B cell (primary cell): ENCODE data around the gene ANGPT4. TPM values are rescaled to one million over a fixed set of nuclear protein-coding genes. Genes with fewer than 3 reads are reported as not detected.

Experiments
- ATAC-seq: fragments of 200-7000 bp; cut with Tn5 transposase; one replicate; pipeline ENCODE4 v1.10.0; 2021; ENCODE audit warnings: low read depth, mild to moderate bottlenecking, moderate number of reproducible peaks, moderate library complexity
- CTCF ChIA-PET: fragments of 350-600 bp; sonication (Branson Sonifier 250); formaldehyde crosslinking; loops from one replicate; lab custom pipeline; 2021; ENCODE audit warnings: antibody characterized with exemption, inconsistent platforms; lab: Charles Lee
- POLR2A ChIA-PET: fragments of 350-600 bp; sonication (Branson Sonifier 250); formaldehyde crosslinking; loops from one replicate; lab custom pipeline; 2021; ENCODE audit warnings: antibody characterized with exemption; lab: Charles Lee
- DNase-seq: peaks from one replicate; pipeline ENCODE4 v3.0.0; 2013
- H2AFZ ChIP-seq: 2 replicates; pipeline ENCODE4 v1.6.1; 2012; ENCODE audit warnings: mild to moderate bottlenecking, low read depth, low read length; ENCODE audit not compliant: insufficient read depth, poor library complexity, severe bottlenecking
- H3K27ac ChIP-seq, 2 donors: 1 replicate in 1 of 2; 2 replicates in 1 of 2; pipeline ENCODE4 v1.5.1; 2012 to 2013; ENCODE audit warnings: low read length in 2 of 2, mild to moderate bottlenecking in 2 of 2, moderate library complexity in 1 of 2
- H3K27me3 ChIP-seq, 4 experiments: fragments of 200-600 bp in 1 of 4; sonication (generic) in 1 of 4; replicated peaks in 1 of 4; 1 replicate in 2 of 4; 2 replicates in 2 of 4; pipeline versions ENCODE4 v1.6.1 to v1.7.0; 2013 to 2016; ENCODE audit warnings: low read length in 3 of 4, mild to moderate bottlenecking in 2 of 4, mixed read lengths in 1 of 4, moderate library complexity in 1 of 4; ENCODE audit not compliant: insufficient read depth in 4 of 4, control insufficient read depth in 3 of 4; ENCODE audit errors: control extremely low read depth in 1 of 4
- H3K36me3 ChIP-seq, 2 experiments: replicated peaks in 1 of 2; 1 replicate in 1 of 2; 2 replicates in 1 of 2; pipeline versions ENCODE4 v1.6.1 to v1.7.1; 2013; ENCODE audit warnings: low read length in 1 of 2; ENCODE audit not compliant: insufficient read depth in 2 of 2, control insufficient read depth in 1 of 2; ENCODE audit errors: control extremely low read depth in 1 of 2, extremely low read depth in 1 of 2
- H3K4me1 ChIP-seq, 2 donors: fragments of 200-600 bp in 1 of 2; sonication (generic) in 1 of 2; 1 replicate in 1 of 2; 2 replicates in 1 of 2; pipeline versions ENCODE4 v1.5.1 to v1.6.1; 2013 to 2017; ENCODE audit warnings: low read length in 2 of 2; ENCODE audit not compliant: control insufficient read depth in 2 of 2, insufficient read depth in 2 of 2
- H3K4me2 ChIP-seq: replicated peaks from 2 replicates; pipeline ENCODE3; 2012; ENCODE audit warnings: mild to moderate bottlenecking, low read depth, low read length; ENCODE audit not compliant: poor library complexity, severe bottlenecking
- H3K4me3 ChIP-seq, 5 experiments: fragments of 200-600 bp in 1 of 5; sonication (generic) in 1 of 5; 1 replicate in 3 of 5; 2 replicates in 2 of 5; pipeline versions ENCODE4 v1.5.1 to v1.7.0; 2011 to 2016; ENCODE audit warnings: low read length in 4 of 5, mild to moderate bottlenecking in 4 of 5, low read depth in 2 of 5, control low read depth in 1 of 5, moderate library complexity in 1 of 5; ENCODE audit not compliant: insufficient read depth in 1 of 5; ENCODE audit errors: control extremely low read depth in 1 of 5, extremely low read depth in 1 of 5
- H3K79me2 ChIP-seq: fragments of 200-600 bp; sonication (generic); one replicate; pipeline ENCODE4 v1.6.0; 2016; ENCODE audit warnings: low read length; ENCODE audit not compliant: control insufficient read depth, insufficient read depth
- H3K9ac ChIP-seq: fragments of 200-600 bp; sonication (generic); 2 replicates; pipeline ENCODE4 v1.6.1; 2017; ENCODE audit warnings: mild to moderate bottlenecking, low read length, moderate library complexity
- H3K9me3 ChIP-seq, 3 donors: one replicate each; pipeline versions ENCODE4 v1.6.1 to v1.7.1; 2013; ENCODE audit warnings: low read length in 2 of 3; ENCODE audit not compliant: control insufficient read depth in 2 of 3, insufficient read depth in 1 of 3; ENCODE audit errors: control extremely low read depth in 1 of 3
- H4K20me1 ChIP-seq: 2 replicates; pipeline ENCODE4 v1.6.0; 2012; ENCODE audit warnings: mild to moderate bottlenecking, low read length; ENCODE audit not compliant: insufficient read depth, control insufficient read depth, poor library complexity, severe bottlenecking
- H3K27ac Mint-ChIP-seq: one replicate; pipeline ENCODE4 v1.8.0; 2021; ENCODE audit warnings: mixed read lengths
- H3K27me3 Mint-ChIP-seq: one replicate; pipeline ENCODE4 v1.8.0; 2021; ENCODE audit warnings: mixed read lengths
- H3K4me1 Mint-ChIP-seq: one replicate; pipeline ENCODE4 v1.8.0; 2021; ENCODE audit warnings: mixed read lengths
- H3K4me3 Mint-ChIP-seq: one replicate; pipeline ENCODE4 v1.8.0; 2021; ENCODE audit warnings: mixed read lengths
- H3K9me3 Mint-ChIP-seq: one replicate; pipeline ENCODE4 v1.8.0; 2022; ENCODE audit warnings: mixed read lengths; ENCODE audit not compliant: insufficient read depth
- EZH2 ChIP-seq: IDR thresholded peaks from 2 replicates; pipeline ENCODE4 v1.6.1; 2012; ENCODE audit warnings: borderline replicate concordance, low read depth, mild to moderate bottlenecking, moderate library complexity, low read length; ENCODE audit not compliant: insufficient read depth, poor library complexity, severe bottlenecking
- WGBS: methylation state at CpG from one replicate; pipeline ENCODE4 v1.1.5; 2013; ENCODE audit warnings: missing lambda C conversion rate; ENCODE audit not compliant: insufficient coverage; 5-methylcytosine and 5-hydroxymethylcytosine counted together
- intact Hi-C: fragments of 100-400 bp; cut with micrococcal nuclease; formaldehyde crosslinking; loops from one replicate; pipeline ENCODE4 v1.10.0; 2022
- polyA plus RNA-seq: library from polyadenylated mRNA; depleted of rRNA; stranded (reverse); fragments of >200 nt; gene quantifications from 2 replicates; pipeline ENCODE4 v1.2.3, GENCODE V29; 2012
- total RNA-seq, 2 donors: library from RNA; stranded (reverse); fragments of 120-200 nt in 1 of 2; gene quantifications; 1 replicate in 1 of 2; 2 replicates in 1 of 2; pipeline versions ENCODE4 v1.2.3 to v1.2.4, GENCODE V29; 2013 to 2022
- TF ChIP-seq, protein P1 (sequence below): fragments of 200-600 bp; IDR thresholded peaks from one replicate; pipeline ENCODE4 v1.8.0; 2022; ENCODE audit warnings: antibody characterized with exemption, mild to moderate bottlenecking

The ANGPT4 gene
- total and polyA plus RNA-seq, 2 donors (not counting 1 experiment from before 2014, with no cell fraction given) = not detected

DNA sequence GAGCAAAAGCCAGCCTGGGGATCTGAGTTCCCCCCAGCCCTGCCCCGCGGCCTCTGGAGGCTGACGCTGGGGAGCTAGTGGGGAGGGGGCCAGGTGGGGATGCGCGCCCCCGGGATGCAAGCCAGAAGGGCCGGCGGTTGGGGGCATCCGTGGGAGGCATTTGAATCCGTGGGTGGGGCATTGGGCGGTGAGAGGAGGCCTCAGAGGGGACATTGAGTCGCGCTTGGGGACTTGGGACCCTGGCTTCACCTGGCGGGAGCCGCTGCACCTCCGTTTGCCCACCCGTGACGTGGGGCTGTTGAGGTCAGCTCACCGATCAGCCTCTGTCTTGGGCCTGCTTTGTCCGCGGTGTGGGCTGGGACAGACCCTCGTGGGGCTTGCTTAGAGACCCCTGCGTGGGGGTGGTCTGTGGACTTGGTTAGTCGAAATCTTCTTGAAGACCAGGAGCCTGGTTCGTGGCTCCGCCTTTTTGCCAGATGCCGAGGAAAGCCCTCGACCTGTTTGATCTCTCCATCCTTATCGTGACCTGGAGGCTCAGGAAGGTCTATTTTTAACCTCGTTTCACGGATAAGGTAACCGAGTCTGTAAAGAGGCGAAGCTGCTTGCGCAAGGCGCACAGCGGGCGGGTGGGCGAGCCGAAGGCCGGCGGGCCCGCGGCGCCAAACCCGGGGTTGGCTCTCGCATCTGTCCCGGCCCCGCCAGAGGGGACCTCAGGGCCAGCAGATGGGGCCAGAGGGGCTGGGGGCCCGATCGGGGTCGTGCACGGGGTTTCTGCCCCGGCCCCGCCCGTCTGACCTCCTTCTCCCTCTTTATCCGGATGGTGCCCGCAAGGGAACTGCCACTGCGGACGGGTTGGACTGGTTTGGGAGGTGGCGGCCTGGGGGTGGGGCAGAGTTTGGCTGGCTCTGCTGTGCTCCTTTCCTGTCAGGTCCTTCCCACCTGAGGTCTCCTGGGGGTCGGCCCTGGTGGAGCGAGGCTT is 74.3 kb downstream of the ANGPT4 start:
- CTCF ChIA-PET = interaction anchor here (1.0 to 6.7 kb wide), 3 partner anchors 9 to 26 kb away, joined by 3 to 46 read pairs (median 5); partner anchors contain the start of gene FAM110A
- Histone ChIP-seq H3K9me3 (peaks cover 0 to 15% (median 0%) of the 10 kb centered on the region in 3 donors), H3K27ac (no peak overlapping the region), H3K4me3 (peak overlapping the region in 3 of 5 experiments; percentile 43 to 66 (median 49)), H3K4me1 (peaks cover 53 to 59% of the 10 kb centered on the region in 2 donors), H3K9ac (peak overlapping the region; percentile 65), H2AFZ (peak overlapping the region; percentile 58), H3K36me3 (peaks cover 0 to 3% of the 10 kb centered on the region in 2 experiments), H3K79me2 (peaks cover 93% of the 10 kb centered on the region), H3K27me3 (peaks cover 0 to 19% (median 6%) of the 10 kb centered on the region in 4 experiments), H3K4me2 (peak overlapping the region; percentile 93), H4K20me1 (peaks cover 75% of the 10 kb centered on the region)
- DNase-seq (peak; percentile 29), ATAC-seq (no peak)
- TF ChIP-seq, protein P1, sequence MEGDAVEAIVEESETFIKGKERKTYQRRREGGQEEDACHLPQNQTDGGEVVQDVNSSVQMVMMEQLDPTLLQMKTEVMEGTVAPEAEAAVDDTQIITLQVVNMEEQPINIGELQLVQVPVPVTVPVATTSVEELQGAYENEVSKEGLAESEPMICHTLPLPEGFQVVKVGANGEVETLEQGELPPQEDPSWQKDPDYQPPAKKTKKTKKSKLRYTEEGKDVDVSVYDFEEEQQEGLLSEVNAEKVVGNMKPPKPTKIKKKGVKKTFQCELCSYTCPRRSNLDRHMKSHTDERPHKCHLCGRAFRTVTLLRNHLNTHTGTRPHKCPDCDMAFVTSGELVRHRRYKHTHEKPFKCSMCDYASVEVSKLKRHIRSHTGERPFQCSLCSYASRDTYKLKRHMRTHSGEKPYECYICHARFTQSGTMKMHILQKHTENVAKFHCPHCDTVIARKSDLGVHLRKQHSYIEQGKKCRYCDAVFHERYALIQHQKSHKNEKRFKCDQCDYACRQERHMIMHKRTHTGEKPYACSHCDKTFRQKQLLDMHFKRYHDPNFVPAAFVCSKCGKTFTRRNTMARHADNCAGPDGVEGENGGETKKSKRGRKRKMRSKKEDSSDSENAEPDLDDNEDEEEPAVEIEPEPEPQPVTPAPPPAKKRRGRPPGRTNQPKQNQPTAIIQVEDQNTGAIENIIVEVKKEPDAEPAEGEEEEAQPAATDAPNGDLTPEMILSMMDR = no peak
- peak; percentile 18 for TF ChIP-seq EZH2
- H3K4me3 Mint-ChIP-seq = peak overlapping the region; percentile 64
- peaks cover 4% of the 10 kb centered on the region for H3K27me3 Mint-ChIP-seq
- intact Hi-C loops = no loop called here
- H3K4me1 Mint-ChIP-seq = peaks cover 57% of the 10 kb centered on the region
- no peaks in the 10 kb centered on the region for H3K9me3 Mint-ChIP-seq
- 14% methylated on average over 58 of the region's 62 CpGs for WGBS
- H3K27ac Mint-ChIP-seq = no peak overlapping the region
- POLR2A ChIA-PET = interaction anchor here (0.5 kb wide), 1 partner anchor 116 kb away, joined by 3 read pairs; no protein-coding TSS in a partner anchor
